ENCODE measurements around the gene VSX1.

Gene VSX1

GRCh38 chr20:25053255-25054031, 28.5 kb downstream of the VSX1 start:
- no peak for DNase-seq (ENCODE audit: low read depth in 2 of 2)

GRCh38 chr20:25052255-25053194, 29.4 kb downstream of the VSX1 start:
- DNase-seq (ENCODE audit: low read depth in 2 of 2): no peak

GRCh38 chr20:25051386-25052155, 30.4 kb downstream of the VSX1 start:
- no peak for DNase-seq (ENCODE audit: low read depth in 2 of 2)

- DNase-seq (ENCODE audit: low read depth in 2 of 2): no peak
Measured at GRCh38 chr20:25050501-25051350, 31.2 kb downstream of the VSX1 start.

GRCh38 chr20:25050082-25050481, 31.9 kb downstream of the VSX1 start:
- DNase-seq (ENCODE audit: low read depth in 2 of 2): no peak

GRCh38 chr20:25049261-25050060, 32.5 kb downstream of the VSX1 start:
- DNase-seq (ENCODE audit: low read depth in 2 of 2): no peak

- DNase-seq (ENCODE audit: low read depth in 2 of 2): no peak
Measured at GRCh38 chr20:25048519-25048952, 33.4 kb downstream of the VSX1 start.

GRCh38 chr20:25047766-25048165, 34.2 kb downstream of the VSX1 start:
- no peak for DNase-seq (ENCODE audit: low read depth in 2 of 2)

GRCh38 chr20:25046736-25047666, 34.9 kb downstream of the VSX1 start:
- DNase-seq (ENCODE audit: low read depth in 2 of 2): no peak

- DNase-seq (ENCODE audit: low read depth in 2 of 2): no peak
Measured at GRCh38 chr20:25046181-25046641, 35.7 kb downstream of the VSX1 start.

GRCh38 chr20:25045343-25045712, 36.6 kb downstream of the VSX1 start:
- DNase-seq (ENCODE audit: low read depth in 2 of 2): no peak

- DNase-seq (ENCODE audit: low read depth in 2 of 2): no peak
Measured at GRCh38 chr20:25044660-25045342, 37.1 kb downstream of the VSX1 start.

GRCh38 chr20:25044261-25044560, 37.7 kb downstream of the VSX1 start:
- no peak for DNase-seq (ENCODE audit: low read depth in 2 of 2)

- DNase-seq (ENCODE audit: low read depth in 2 of 2): no peak
Measured at GRCh38 chr20:25043499-25044260, 38.3 kb downstream of the VSX1 start.

GRCh38 chr20:25042531-25043498, 39.1 kb downstream of the VSX1 start:
- DNase-seq (ENCODE audit: low read depth in 2 of 2): no peak

GRCh38 chr20:25041813-25042530, 40.0 kb downstream of the VSX1 start:
- no peak for DNase-seq (ENCODE audit: low read depth in 2 of 2)

All from stimulated activated CD4-positive, alpha-beta T cell treated with anti-CD3 and anti-CD28 coated beads, Interleukin-1b, Interleukin-23, amount 100 ng/mL, for 1 hour (primary cell).